ENCODE results near the gene CWC22.
"Not testable (repeated sequence)": the region's sequence is repeated elsewhere in the genome, so short reads cannot be mapped to it uniquely, and the experiment has no call there.

The CWC22 gene

DNA sequence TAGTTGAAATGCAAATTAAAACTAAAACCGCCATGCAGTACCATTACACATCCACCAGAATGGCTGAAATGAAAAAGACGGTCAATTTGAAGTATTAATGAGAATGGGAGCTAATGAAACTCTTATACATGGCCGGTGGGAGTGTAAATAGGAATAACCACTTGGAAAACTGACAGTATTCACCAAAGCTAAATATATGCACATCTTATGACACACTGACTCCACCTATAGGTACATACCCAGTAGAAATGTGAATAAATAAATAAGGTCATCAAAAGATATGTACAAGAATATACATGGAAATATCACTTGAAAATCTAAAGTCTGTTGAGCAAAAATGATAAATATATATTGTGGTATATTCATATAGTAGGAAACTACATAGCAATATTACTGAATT, 57.7 kb downstream of the CWC22 start:
- no peak for DNase-seq

DNA sequence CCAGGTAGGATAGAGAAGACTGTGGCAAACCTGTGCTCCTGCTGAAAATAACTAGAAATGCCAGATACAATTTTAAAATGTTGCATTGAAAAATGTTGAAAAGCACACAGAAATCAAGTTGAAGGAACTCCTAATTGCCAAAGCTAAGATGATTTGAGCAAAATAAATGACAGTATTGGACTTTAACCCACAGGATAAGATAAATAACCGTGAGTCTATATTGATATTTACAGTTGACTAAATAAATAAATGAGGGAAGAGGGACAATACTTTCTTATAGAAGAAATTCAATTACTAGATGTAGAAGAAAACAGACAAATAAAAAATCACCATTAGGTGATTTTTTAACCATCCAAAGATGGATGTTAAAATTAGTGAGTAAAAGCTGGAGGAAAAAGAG, 59.0 kb downstream of the CWC22 start:
- DNase-seq = no peak

GRCh38 chr2:179946810-179947615, 60.1 kb downstream of the CWC22 start:
- no peak for DNase-seq

- no peak for DNase-seq
Observed at GRCh38 chr2:179946346-179946745, 60.8 kb downstream of the CWC22 start.

- no peak for DNase-seq
Observed at GRCh38 chr2:179939259-179939658, 67.8 kb downstream of the CWC22 start.

DNA sequence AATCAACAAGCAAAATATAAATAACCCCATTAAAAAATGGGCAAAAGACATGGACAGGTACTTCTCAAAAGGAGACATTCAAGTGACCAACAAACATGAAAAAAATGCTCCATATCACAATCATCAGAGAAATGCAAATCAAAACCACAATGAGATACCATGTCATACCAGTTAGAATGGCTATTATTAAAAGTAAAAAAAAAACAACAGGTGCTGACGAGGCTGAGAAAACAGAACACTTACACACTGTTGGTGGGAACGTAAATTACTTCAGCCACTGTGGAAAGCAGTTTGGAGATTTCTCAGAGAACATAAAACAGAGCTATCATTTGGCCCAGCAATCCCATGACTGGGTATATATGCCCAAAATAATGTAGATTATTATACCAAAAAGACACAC, 69.1 kb downstream of the CWC22 start:
- DNase-seq = no peak

DNA sequence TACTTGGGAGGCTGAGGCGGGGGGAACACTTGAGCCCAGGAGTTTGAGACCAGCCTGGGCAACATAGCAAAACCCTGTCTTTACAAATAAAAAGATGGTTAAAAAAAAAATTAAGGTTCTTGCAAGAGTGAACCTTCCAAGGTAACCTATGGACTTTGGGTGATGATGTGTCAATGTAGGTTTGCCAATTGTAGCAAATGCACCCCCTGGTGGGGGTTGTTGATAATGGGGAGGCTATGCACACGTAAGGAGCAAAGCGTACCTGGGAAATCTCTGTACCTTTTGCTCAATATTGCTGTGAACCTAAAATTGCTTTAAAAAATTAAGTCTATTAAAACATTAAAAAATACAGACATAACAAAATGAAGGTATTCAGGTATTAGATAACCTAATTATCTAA, 70.4 kb downstream of the CWC22 start:
- DNase-seq = peak; percentile 36

- no peak for DNase-seq
Observed at GRCh38 chr2:179936141-179936540, 71.0 kb downstream of the CWC22 start.

DNA sequence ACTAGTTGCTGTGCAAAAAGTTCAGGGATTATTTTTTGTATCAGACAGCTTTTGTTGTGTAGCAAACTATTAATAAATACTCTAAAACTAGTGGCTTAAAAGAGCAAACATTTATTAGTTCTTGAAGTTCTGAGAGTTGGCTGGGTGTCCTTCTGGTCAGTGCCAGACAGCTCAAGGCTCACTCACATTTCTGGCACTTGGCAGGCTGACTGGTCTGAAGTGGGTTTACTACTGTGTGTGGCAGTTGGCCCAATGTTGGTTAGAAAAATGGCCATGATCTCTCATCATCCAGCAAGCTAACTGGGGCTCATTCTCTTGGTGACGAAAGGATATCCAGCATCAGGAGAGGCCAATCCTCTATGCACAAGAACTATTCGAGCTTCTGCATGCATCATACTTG, 74.3 kb downstream of the CWC22 start:
- no peak for DNase-seq

DNA sequence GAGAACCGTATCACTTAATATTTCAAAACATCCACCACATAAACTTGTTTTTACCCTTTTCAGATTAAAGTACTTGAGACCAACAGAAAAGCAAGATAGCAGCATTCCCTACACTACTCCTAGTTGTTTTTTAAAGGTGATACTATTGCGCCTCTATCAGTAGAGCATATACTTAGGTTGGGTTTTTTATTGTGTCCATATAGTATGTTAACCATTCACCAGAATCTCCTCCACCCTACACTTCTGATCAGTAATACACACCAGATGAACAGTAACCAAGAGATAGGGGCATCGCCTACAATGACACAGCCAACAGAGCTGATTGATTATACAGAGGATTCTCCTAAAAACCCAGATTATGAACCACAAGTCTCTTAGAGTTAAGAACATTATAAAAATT, 75.6 kb downstream of the CWC22 start:
- no peak for DNase-seq

DNA sequence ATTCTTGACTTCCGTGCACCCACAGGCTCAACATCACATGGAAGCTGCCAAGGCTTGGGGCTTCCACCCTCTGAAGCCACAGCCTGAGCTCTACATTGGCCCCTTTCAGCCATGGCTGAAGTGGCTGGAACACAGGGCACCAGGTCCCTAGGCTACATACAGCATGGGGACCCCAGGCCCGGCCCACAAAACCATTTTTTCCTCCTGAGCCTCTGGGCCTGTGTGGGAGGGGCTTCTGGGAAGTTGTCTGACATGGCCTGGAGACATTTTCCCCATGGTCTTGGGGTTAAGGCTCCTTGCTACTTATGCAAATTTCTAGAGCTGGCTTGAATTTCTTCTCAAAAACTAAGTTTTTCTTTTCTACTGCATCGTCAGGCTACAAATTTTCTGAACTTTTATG, 77.1 kb downstream of the CWC22 start:
- not testable (repeated sequence) for DNase-seq

- DNase-seq = no peak
Observed at GRCh38 chr2:179927041-179927440, 80.1 kb downstream of the CWC22 start.

GRCh38 chr2:179925713-179926112, 81.4 kb downstream of the CWC22 start:
- no peak for DNase-seq

- DNase-seq = no peak
Observed at GRCh38 chr2:179917272-179917671, 89.8 kb downstream of the CWC22 start.

DNA sequence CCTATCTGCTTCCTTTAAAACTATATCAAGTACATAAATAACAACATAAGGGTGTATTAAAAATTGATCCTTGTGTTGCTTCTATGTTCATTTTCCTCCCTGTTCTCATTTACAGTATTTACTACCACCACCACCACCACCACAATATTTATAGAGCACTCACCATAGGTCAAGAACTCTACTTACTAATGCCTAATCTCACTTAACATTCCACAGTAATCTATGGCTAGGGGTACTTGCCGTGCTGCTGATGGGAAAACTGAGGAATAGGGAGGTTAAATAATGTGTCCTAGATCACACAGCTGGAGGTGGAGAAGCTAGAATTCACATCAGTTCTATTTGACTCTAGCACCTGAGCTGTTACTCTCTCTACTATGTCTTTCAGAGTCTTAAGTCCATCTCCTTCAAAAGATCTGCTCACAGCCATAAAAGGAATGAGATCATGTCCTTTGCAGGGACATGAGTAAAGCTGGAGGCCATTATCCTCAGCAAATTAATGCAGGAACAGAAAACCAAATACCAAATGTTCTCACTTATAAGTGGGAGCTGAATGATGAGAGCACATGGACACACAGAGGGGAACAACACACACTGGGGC, 91.6 kb downstream of the CWC22 start:
- DNase-seq = no peak

DNA sequence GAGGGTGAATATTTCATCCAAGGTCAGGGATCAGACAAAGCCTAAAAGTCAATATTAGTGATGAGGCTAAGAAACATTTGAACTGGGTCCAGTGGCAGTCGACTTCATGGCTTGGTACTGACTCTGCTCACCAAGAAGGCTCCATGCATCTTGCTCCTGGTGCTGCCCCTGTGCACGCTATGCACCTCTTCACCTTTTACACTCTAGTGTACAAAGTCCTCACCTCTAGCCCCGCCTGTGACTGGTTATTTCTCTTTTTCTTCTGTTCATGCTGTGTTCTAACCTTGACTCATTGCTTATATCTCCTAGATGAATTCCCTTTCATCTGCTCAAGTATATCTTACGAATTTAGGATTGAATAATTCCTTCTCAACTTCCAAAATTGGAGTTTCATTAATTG, 93.3 kb downstream of the CWC22 start:
- no peak for DNase-seq

DNA sequence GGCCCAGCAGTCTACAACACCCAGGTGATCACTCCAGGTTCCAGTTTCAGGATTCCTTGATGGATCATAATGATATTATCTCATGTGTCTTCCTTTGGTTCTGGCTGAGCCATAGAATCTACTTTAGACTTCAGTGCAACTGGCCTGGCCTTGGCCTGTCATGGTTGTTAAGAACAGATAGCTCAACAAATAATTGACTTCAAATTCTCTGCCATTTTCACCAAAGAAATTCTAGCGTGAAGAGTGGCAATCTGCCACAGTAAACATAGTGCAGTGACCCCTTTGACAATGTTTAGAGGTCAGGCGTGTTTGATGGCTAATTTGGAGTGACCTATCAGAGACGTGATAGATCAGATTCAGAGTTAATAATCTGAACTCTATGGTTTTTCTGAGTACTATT, 95.5 kb downstream of the CWC22 start:
- no peak for DNase-seq

DNA sequence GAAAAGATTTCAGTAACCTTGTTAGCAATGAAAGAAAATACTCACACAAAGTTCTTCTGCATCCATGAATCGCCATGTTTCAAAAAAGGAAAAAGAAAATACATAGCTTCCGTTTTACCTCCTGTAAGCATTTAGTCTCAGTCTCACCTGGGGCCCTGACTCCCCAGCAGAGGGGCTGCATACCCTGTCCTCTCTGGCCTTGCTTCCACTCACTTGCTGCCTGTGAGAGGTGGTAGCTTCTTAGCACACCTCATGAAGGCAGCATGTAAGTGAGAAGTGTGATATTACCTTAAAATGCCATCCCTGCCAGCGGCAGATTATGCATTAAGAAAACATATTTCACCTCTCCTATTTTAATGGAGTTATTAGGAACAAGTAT, 96.4 kb downstream of the CWC22 start:
- DNase-seq = no peak

DNA sequence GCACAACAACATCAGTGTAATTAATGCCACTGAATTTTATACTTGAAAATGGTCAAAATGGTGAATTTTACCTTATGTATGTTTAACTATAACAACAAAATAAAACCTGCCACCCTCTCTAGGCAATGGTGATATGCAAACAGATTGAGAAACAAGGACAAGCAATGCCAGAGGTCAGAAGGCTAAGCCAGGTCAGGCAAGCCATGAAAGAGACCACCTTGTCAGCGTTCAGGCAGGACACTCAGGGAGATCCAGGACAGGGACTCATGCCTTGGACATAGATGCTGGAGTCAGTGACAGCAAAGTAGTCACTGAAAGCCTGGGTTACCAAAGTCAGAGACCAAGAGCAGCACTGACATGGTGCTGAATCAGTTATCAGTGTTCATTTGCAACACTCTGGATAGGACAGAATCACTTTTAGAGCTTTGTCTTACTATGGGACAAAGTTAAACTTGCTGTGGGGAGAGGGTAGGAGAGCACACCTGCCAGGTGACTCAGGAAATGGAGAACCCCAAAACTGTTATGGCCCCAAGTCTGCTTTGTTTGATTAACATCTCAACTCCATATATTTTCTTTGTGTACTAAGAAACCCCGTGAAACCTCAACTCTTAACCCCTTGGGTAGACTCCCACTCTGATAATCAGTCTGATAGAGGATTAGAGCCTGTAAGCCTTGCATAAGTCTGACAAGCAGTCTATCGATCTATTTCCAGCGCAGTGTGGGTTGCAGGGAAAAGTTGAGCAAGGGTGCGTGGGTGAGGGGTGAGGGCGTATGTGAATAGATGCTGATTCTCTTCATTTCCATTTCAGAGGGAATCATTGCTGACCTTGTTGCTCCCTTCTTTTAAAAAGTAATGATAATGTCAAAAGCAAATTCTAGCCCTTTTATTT, 97.0 kb downstream of the CWC22 start:
- DNase-seq = no peak

DNA sequence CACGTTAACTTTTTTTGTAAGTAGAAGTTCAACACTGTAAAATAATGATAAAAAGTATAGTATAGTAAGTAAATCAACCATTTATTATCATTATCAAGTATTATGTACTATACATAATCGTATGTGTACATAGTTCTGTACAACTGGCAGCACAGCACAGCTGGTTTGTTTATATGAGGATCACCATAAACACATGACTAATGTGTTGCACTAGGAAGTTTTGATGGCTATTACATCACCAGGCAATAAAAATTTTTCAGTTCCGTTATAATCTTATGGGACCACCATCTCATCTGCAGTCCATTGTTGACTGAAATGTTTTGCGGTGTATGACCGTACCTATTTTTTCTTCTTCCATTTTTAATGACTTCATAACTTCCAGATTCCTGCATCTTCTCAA, 106.4 kb downstream of the CWC22 start:
- no peak for DNase-seq

GRCh38 chr2:179899666-179900065, 107.4 kb downstream of the CWC22 start:
- DNase-seq = no peak

GRCh38 chr2:179898873-179899272, 108.2 kb downstream of the CWC22 start:
- DNase-seq = peak; percentile 44

Measured in activated CD4-positive, alpha-beta T cell treated with anti-CD3 and anti-CD28 coated beads, Interleukin-10, Interleukin-2, amounts not matched to agents 100 ng/mL and 50 ng/mL, durations not matched to agents 16 hours and 8 hours (primary cell).